GM18519 (cell line): ENCODE data around the gene FBLN7.
"Not testable (repeated sequence)": the region's sequence is repeated elsewhere in the genome, so short reads cannot be mapped to it uniquely, and the experiment has no call there.

Source experiments
- ATAC-seq: cut with Tn5 transposase; IDR thresholded peaks from one replicate; pipeline ENCODE4 v1.9.1; 2021; ENCODE audit warnings: mild to moderate bottlenecking, moderate library complexity; ENCODE audit not compliant: unreplicated experiment, low FRiP score

FBLN7 gene

GRCh38 chr2:112175958-112176573 lies 37.9 kb downstream of the FBLN7 start:
- ATAC-seq = no peak

GRCh38 chr2:112181571-112182290 lies 43.5 kb downstream of the FBLN7 start:
- no peak for ATAC-seq

- no peak for ATAC-seq
Observed at GRCh38 chr2:112182581-112183034, 44.4 kb downstream of the FBLN7 start.

- ATAC-seq = no peak
Observed at GRCh38 chr2:112183327-112184025, 45.3 kb downstream of the FBLN7 start.

GRCh38 chr2:112184121-112184520 lies 45.9 kb downstream of the FBLN7 start:
- ATAC-seq = no peak

GRCh38 chr2:112185131-112185530 lies 46.9 kb downstream of the FBLN7 start:
- no peak for ATAC-seq

- ATAC-seq = no peak
Observed at GRCh38 chr2:112187046-112187715, 49.0 kb downstream of the FBLN7 start.

GRCh38 chr2:112187805-112188596 lies 49.8 kb downstream of the FBLN7 start:
- ATAC-seq = no peak

GRCh38 chr2:112189001-112189556 lies 50.9 kb downstream of the FBLN7 start:
- ATAC-seq = no peak

- ATAC-seq = no peak
Observed at GRCh38 chr2:112194028-112194427, 55.8 kb downstream of the FBLN7 start.

- ATAC-seq = no peak
Observed at GRCh38 chr2:112194482-112194881, 56.3 kb downstream of the FBLN7 start.

- no peak for ATAC-seq
Observed at GRCh38 chr2:112195167-112195766, 57.1 kb downstream of the FBLN7 start.

GRCh38 chr2:112195950-112196349 lies 57.8 kb downstream of the FBLN7 start:
- no peak for ATAC-seq

- no peak for ATAC-seq
Observed at GRCh38 chr2:112197868-112198267, 59.7 kb downstream of the FBLN7 start.

- ATAC-seq = no peak
Observed at GRCh38 chr2:112198780-112199179, 60.6 kb downstream of the FBLN7 start.

GRCh38 chr2:112199188-112199587 lies 61.0 kb downstream of the FBLN7 start:
- ATAC-seq = no peak

GRCh38 chr2:112201696-112202430 lies 63.7 kb downstream of the FBLN7 start:
- no peak for ATAC-seq

- ATAC-seq = no peak
Observed at GRCh38 chr2:112204411-112204810, 66.2 kb downstream of the FBLN7 start.

- not testable (repeated sequence) for ATAC-seq
Observed at GRCh38 chr2:112207905-112208304, 69.7 kb downstream of the FBLN7 start.
